ENCODE measurements around the gene CHURC1. TPM values are rescaled to one million over a fixed set of nuclear protein-coding genes. Genes with fewer than 3 reads are reported as not detected.

CHURC1 gene
- total and polyA plus RNA-seq, 2 of the 4 experiments (the other 2 are of a cell fraction) = 38.0 to 69.5 TPM

DNA sequence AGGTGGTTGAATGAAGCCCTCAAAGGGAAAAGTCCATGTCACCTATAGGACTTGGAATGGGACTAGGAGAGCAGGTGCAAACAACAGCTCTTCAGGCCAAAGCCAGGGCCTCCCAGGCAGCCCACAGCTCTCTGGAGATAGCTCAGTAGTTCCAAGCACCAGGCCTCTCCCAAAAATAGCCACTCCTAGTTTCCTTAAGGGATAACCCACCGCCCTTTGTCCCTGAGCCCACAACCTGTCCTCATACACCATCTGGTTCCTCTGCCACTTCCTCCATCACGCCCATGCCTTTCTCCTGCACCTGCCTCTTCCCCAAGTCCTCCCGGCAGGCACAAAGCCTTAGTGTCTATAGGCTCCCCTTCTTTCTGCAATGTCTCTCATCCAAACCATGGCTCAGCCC lies 55.8 kb downstream of the CHURC1 start:
- Histone ChIP-seq H2BK120ac (ENCODE audit: low read depth, low read length) (no peak overlapping the region), H3K4me1 (ENCODE audit: control insufficient read depth, insufficient read depth, low read length) (peaks cover 6% of the 10 kb centered on the region), H4K20me1 (ENCODE audit: insufficient read depth, low read length) (no peaks in the 10 kb centered on the region), H3K9ac (ENCODE audit: low read depth, low read length) (no peak overlapping the region), H3K14ac (replicated peaks; ENCODE audit: low read depth, low read length) (no peak overlapping the region), H3K18ac (ENCODE audit: low read depth, low read length) (no peak overlapping the region), H2BK20ac (ENCODE audit: low read depth, low read length) (no peak overlapping the region), H2AK9ac (replicated peaks; ENCODE audit: low read depth, low read length, poor library complexity) (no peak overlapping the region), H3K79me1 (ENCODE audit: low read depth in 1 of 2, low read length in 2 of 2) (no peaks in the 10 kb centered on the region; a peak in 2 of 4 replicates), H3K27me3 (ENCODE audit: control insufficient read depth, insufficient read depth, low read length) (no peaks in the 10 kb centered on the region), H3K4me2 (ENCODE audit: low read depth, low read length) (no peak overlapping the region), H4K5ac (ENCODE audit: low read depth, low read length) (no peak overlapping the region), H4K8ac (ENCODE audit: low read depth in 2 of 2, low read length in 2 of 2) (no peak overlapping the region), H2AFZ (replicated peaks; ENCODE audit: low read length, poor library complexity) (no peak overlapping the region), H3K9me3 (ENCODE audit: control insufficient read depth, insufficient read depth, low read length) (no peaks in the 10 kb centered on the region), H3K27ac (ENCODE audit: insufficient read depth, low read length) (no peak overlapping the region), H2AK5ac (ENCODE audit: low read depth, low read length) (no peak overlapping the region), H3K4me3 (ENCODE audit: insufficient read depth, low read depth, low read length) (no peak overlapping the region), H3K4ac (ENCODE audit: low read depth, low read length) (no peak overlapping the region), H4K91ac (ENCODE audit: insufficient read depth, low read depth, low read length) (no peak overlapping the region), H2BK15ac (ENCODE audit: low read depth, low read length) (no peak overlapping the region), H3K9me1 (ENCODE audit: insufficient read depth, low read length) (no peaks in the 10 kb centered on the region), H3K36me3 (ENCODE audit: control insufficient read depth, insufficient read depth, low read length) (no peaks in the 10 kb centered on the region; the same call in 1 of the 2 replicates), H3K56ac (ENCODE audit: extremely low read depth, insufficient read depth, low read length) (no peak overlapping the region), H3K23ac (ENCODE audit: low read depth, low read length) (no peak overlapping the region), H2BK5ac (ENCODE audit: low read depth, low read length, poor library complexity, severe bottlenecking) (no peak overlapping the region)
- dilution Hi-C loops (cut with HindIII; ENCODE audit: low sequenced_read_pairs, unreplicated experiment) (no loop called here), in situ Hi-C loops (cut with MboI; ENCODE audit: low sequenced_read_pairs) (no loop called here), intact Hi-C loops (cut with micrococcal nuclease) (no loop called here)
- DNase-seq = no peak
- TF ChIP-seq MAFK (IDR thresholded peaks at IDR 0.05; ENCODE audit: low read depth, low read length) = no peak
- TF ChIP-seq NFE2L2 (IDR thresholded peaks at IDR 0.05; ENCODE audit: low read depth, low read length) = no peak
- TF ChIP-seq RFX5 (IDR thresholded peaks at IDR 0.05; ENCODE audit: low read depth, low read length) = no peak
- no peak for TF ChIP-seq RAD21 (IDR thresholded peaks at IDR 0.05; ENCODE audit: low read length)
- no peak for TF ChIP-seq RCOR1 (IDR thresholded peaks at IDR 0.05; ENCODE audit: insufficient replicate concordance, low read length)
- TF ChIP-seq SMC3 (IDR thresholded peaks at IDR 0.05; ENCODE audit: low read depth, low read length) = no peak
- TF ChIP-seq MAZ (IDR thresholded peaks at IDR 0.05; ENCODE audit: borderline replicate concordance, low read depth, low read length) = no peak
- TF ChIP-seq CEBPB (IDR thresholded peaks at IDR 0.05; ENCODE audit: low read depth, low read length) = no peak
- TF ChIP-seq, protein P1, sequence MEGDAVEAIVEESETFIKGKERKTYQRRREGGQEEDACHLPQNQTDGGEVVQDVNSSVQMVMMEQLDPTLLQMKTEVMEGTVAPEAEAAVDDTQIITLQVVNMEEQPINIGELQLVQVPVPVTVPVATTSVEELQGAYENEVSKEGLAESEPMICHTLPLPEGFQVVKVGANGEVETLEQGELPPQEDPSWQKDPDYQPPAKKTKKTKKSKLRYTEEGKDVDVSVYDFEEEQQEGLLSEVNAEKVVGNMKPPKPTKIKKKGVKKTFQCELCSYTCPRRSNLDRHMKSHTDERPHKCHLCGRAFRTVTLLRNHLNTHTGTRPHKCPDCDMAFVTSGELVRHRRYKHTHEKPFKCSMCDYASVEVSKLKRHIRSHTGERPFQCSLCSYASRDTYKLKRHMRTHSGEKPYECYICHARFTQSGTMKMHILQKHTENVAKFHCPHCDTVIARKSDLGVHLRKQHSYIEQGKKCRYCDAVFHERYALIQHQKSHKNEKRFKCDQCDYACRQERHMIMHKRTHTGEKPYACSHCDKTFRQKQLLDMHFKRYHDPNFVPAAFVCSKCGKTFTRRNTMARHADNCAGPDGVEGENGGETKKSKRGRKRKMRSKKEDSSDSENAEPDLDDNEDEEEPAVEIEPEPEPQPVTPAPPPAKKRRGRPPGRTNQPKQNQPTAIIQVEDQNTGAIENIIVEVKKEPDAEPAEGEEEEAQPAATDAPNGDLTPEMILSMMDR (conservative IDR thresholded peaks at IDR 0.05; ENCODE audit: low read depth, low read length) = no peak
- TF ChIP-seq POLR2A (IDR thresholded peaks at IDR 0.05; ENCODE audit: low read depth, low read length) = no peak
- TF ChIP-seq FOS (IDR thresholded peaks at IDR 0.05; ENCODE audit: low read depth, low read length) = no peak
- WGBS, 2 experiments (ENCODE audit: extremely low coverage in 2 of 2, insufficient read length in 1 of 2) = no CpG with 5 or more reads among the region's 3 CpGs
- BruUV-seq (replicated peaks) = no TSS peak
- no peak for ATAC-seq (ENCODE audit: low read depth)
- POLR2A ChIA-PET (ENCODE audit: unreplicated experiment) = no interaction called here
- CTCF ChIA-PET = no interaction called here
